Glutamatergic neuron (in vitro differentiated cells): Measurements from ENCODE around the gene ZBTB26. TPM values are rescaled to one million over a fixed set of nuclear protein-coding genes. Genes with fewer than 3 reads are reported as not detected.
"Not testable (repeated sequence)": the region's sequence is repeated elsewhere in the genome, so short reads cannot be mapped to it uniquely, and the experiment has no call there.

Experiments
- DNase-seq: peaks from one replicate; pipeline ENCODE4 v3.0.0; 2022
- H3K27ac Mint-ChIP-seq: one replicate; pipeline ENCODE4 v1.8.0; 2020; ENCODE audit warnings: mild to moderate bottlenecking, mixed read lengths, inconsistent platforms; ENCODE audit not compliant: unreplicated experiment
- H3K27me3 Mint-ChIP-seq: one replicate; pipeline ENCODE4 v1.8.0; 2020; ENCODE audit warnings: mild to moderate bottlenecking, moderate library complexity, mixed read lengths, inconsistent platforms; ENCODE audit not compliant: unreplicated experiment
- H3K36me3 Mint-ChIP-seq: one replicate; pipeline ENCODE4 v1.8.0; 2020; ENCODE audit warnings: mild to moderate bottlenecking, mixed read lengths, inconsistent platforms; ENCODE audit not compliant: unreplicated experiment
- H3K4me1 Mint-ChIP-seq: one replicate; pipeline ENCODE4 v1.8.0; 2020; ENCODE audit warnings: mild to moderate bottlenecking, low read depth, mixed read lengths, inconsistent platforms; ENCODE audit not compliant: unreplicated experiment
- H3K4me3 Mint-ChIP-seq: one replicate; pipeline ENCODE4 v1.8.0; 2020; ENCODE audit warnings: mild to moderate bottlenecking, mixed read lengths, inconsistent platforms; ENCODE audit not compliant: unreplicated experiment
- H3K9me3 Mint-ChIP-seq: one replicate; pipeline ENCODE4 v1.8.0; 2020; ENCODE audit warnings: mild to moderate bottlenecking, moderate library complexity, mixed read lengths, inconsistent platforms; ENCODE audit not compliant: unreplicated experiment
- total RNA-seq: library from RNA; stranded (reverse); fragmentation: NEBNext Ultra II Directional; extraction: Animal tissue kit (Norgen Biotek cat#: 25700); gene quantifications from one replicate; pipeline ENCODE4 v1.2.1, GENCODE V29; 2021; ENCODE audit not compliant: unreplicated experiment
- TF ChIP-seq, protein P1 (sequence below): fragments of 200-600 bp; sonication (generic); IDR thresholded peaks from one replicate; pipeline ENCODE4 v1.5.0; 2021; ENCODE audit not compliant: partially characterized antibody, unreplicated experiment

ZBTB26 gene
- total RNA-seq, 1 donor from 2014 or later, result 10.2 TPM

DNA sequence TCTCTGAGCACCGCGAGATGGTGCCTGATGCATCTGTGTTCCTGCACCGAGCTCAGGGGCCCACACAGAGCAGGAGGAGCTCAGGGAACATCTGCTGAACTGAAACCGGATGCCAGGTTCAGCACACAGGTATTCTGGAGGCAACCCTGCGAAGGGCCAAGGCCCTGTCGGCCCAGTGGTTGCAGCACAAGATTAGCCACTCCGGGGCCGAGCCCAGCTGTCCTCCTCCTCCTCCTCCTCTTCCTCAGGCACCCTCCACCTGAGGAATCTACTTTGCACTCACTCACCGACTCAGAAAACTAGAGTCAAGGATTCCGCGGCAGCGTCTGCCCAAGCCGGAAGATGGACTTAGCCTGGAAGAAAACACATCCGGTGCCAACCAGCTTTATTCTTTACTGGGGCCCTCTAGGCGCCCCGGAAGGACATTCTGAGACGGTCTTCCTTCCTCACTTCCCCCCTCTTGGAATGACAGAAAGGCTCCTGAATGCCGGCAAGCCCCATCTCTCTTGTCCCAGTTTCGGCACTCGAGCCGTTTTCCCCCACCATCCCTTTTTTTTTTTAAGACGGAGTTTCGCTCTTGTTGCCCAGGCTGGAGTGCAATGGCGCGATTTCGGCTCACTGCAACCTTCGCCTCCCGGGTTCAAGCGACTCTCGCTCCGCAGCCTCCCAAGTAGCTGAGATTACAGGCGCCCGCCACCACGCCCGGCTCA, 18.2 kb downstream of the ZBTB26 start, which contains the start of gene ZBTB6:
ZBTB6 (minus strand) TSS at position 360 of the 710 bp plus-strand sequence. CDS start 1,251 bp downstream, outside the sequence.
- H3K4me1 Mint-ChIP-seq, result peaks cover 12% of the 10 kb centered on the region
- H3K4me3 Mint-ChIP-seq, result peak within 1 kb of the TSS; percentile 96
- H3K27ac Mint-ChIP-seq, result peak within 1 kb of the TSS; percentile 98
- H3K27me3 Mint-ChIP-seq, result peaks cover 3% of the 10 kb centered on the region
- no peaks in the 10 kb centered on the region for H3K36me3 Mint-ChIP-seq
- peaks cover 5% of the 10 kb centered on the region for H3K9me3 Mint-ChIP-seq
- peak; percentile 63 for DNase-seq
- TF ChIP-seq, protein P1, sequence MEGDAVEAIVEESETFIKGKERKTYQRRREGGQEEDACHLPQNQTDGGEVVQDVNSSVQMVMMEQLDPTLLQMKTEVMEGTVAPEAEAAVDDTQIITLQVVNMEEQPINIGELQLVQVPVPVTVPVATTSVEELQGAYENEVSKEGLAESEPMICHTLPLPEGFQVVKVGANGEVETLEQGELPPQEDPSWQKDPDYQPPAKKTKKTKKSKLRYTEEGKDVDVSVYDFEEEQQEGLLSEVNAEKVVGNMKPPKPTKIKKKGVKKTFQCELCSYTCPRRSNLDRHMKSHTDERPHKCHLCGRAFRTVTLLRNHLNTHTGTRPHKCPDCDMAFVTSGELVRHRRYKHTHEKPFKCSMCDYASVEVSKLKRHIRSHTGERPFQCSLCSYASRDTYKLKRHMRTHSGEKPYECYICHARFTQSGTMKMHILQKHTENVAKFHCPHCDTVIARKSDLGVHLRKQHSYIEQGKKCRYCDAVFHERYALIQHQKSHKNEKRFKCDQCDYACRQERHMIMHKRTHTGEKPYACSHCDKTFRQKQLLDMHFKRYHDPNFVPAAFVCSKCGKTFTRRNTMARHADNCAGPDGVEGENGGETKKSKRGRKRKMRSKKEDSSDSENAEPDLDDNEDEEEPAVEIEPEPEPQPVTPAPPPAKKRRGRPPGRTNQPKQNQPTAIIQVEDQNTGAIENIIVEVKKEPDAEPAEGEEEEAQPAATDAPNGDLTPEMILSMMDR, result no peak

DNA sequence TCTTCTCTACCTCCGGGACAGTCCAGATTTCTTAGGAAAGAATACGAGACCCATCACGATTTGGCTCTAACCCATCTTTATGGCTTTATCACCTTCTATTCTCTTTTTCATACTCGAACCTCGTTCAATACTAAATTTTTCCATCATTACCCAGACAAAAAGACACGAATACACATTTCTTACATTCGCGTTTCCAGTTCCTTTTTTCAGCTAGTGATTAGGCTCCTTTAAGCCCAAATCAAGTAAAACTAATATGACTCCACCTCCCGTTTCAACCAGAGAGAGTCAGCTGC, 18.7 kb downstream of the ZBTB26 start:
- Mint-ChIP-seq H3K27ac (peak overlapping the region; percentile 98), H3K27me3 (peaks cover 3% of the 10 kb centered on the region), H3K9me3 (peaks cover 5% of the 10 kb centered on the region), H3K36me3 (no peaks in the 10 kb centered on the region), H3K4me3 (peak overlapping the region; percentile 96), H3K4me1 (peaks cover 12% of the 10 kb centered on the region)
- no peak for DNase-seq
- TF ChIP-seq, protein P1, result no peak

DNA sequence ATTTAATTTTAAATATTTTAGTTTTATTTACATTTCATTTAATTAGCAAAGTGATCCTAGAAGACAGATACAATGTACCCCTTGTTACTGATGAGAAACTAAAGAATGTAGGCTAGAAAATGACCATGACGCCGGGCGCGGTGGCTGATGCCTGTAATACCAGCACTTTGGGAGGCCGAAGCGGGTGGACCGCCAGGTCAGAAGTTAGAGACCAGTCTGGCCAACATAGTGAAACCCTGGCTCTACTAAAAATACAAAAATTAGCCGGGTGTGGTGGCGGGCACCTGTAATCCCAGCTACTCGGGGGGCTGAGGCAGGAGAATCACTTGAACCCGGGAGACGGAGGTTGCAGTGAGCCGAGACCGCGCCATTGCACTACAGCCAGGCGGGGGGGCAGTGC, 25.2 kb downstream of the ZBTB26 start:
- not testable (repeated sequence) for H3K27me3 Mint-ChIP-seq, H3K27ac Mint-ChIP-seq, H3K9me3 Mint-ChIP-seq, H3K4me1 Mint-ChIP-seq, DNase-seq, H3K36me3 Mint-ChIP-seq
- H3K4me3 Mint-ChIP-seq, result peak overlapping the region; percentile 42

DNA sequence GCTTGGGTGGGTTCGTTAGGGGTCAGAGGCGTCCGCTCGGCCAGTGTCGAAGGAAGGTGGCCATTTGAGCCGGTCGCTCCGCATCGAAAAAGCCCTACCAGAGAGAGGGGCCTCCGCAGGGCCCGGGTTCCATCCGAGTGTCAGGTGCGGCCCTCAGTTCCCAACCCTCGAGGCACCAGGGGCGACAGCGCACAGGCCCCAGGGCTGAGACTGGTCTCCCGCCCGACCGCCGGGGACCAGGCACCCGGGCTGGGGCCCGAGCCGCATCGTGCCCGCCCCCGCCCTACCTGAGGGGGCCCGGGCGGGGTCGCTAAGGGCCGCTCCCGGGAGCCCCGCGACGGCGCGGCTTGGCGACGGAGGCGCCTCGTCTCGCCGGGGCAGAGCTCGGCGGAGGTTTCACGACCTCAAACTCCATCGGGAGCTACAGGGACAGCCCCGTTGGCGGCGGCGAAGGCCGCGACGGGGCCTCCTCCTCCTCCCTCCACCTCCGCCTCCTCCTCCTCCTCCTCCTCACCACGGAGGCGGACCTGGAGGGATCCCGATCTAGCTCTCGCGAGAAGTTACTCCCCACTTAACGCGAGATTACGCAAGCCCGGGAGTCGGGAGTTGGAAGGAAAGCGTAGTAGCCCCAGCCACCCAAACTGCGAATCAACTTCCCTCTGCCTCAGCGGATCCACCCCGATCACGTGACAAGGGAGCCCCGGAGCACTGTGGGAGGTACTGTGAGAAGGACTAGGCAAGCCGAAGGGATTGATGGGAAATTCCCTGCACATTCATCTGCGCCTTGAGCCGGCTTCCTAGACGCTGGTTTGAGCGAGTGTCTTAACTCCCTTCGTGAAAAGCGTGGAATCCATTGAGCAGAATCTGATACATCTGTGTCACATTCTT, 26.2 kb downstream of the ZBTB26 start, which contains the start of gene RC3H2:
RC3H2 (minus strand) TSS at position 537 of the 888 bp plus-strand sequence. CDS start 7,850 bp downstream, outside the sequence.
- peak; percentile 98 for DNase-seq
- H3K27ac Mint-ChIP-seq, result peak within 1 kb of the TSS; percentile 95
- TF ChIP-seq, protein P1, result no peak
- H3K4me3 Mint-ChIP-seq, result peak within 1 kb of the TSS; percentile 95
- H3K27me3 Mint-ChIP-seq, result peaks cover 6% of the 10 kb centered on the region
- H3K36me3 Mint-ChIP-seq, result no peaks in the 10 kb centered on the region
- peaks cover 4% of the 10 kb centered on the region for H3K4me1 Mint-ChIP-seq
- H3K9me3 Mint-ChIP-seq, result peaks cover 9% of the 10 kb centered on the region

DNA sequence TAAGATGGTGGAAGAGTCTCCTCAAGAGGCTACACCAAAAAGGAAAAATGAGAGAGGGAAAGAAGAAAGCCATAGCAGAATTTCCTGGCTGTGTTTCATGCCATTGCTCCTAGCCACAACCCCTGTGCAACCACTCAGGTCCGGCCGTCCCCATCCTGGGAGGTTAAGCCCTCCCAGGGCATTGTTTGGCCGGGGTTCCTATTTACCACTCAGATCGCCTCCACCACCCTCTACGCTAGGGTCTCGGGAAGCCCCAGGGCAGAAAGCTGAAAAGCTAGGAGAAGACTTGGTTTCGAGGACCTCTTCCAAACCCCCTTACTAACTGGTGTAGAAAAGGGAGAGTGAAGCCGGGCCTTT, 26.9 kb downstream of the ZBTB26 start:
- DNase-seq, result peak; percentile 64
- peak overlapping the region; percentile 95 for H3K4me3 Mint-ChIP-seq

More for the DNA sequence above, 26.9 kb downstream of the ZBTB26 start:
- peaks cover 9% of the 10 kb centered on the region for H3K9me3 Mint-ChIP-seq
- peaks cover 6% of the 10 kb centered on the region for H3K4me1 Mint-ChIP-seq
- TF ChIP-seq, protein P1, result no peak
- H3K27me3 Mint-ChIP-seq, result peaks cover 6% of the 10 kb centered on the region
- peak overlapping the region; percentile 90 for H3K27ac Mint-ChIP-seq
- no peaks in the 10 kb centered on the region for H3K36me3 Mint-ChIP-seq
